Measurements from ENCODE around the gene FHIT.

- TF ChIP-seq CTCF (IDR thresholded peaks at IDR 0.05) (no peak), MAX (IDR thresholded peaks at IDR 0.05; ENCODE audit: low read depth) (no peak)
Measured at GRCh38 chr3:59885101-59885500, 1366.2 kb downstream of the FHIT start.
